ENCODE results near the gene LDB2. TPM values are rescaled to one million over a fixed set of nuclear protein-coding genes. Genes with fewer than 3 reads are reported as not detected.

LDB2 gene
- total and polyA plus RNA-seq, 4 donors: 41.7 to 88.2 (median 61.9) TPM

DNA sequence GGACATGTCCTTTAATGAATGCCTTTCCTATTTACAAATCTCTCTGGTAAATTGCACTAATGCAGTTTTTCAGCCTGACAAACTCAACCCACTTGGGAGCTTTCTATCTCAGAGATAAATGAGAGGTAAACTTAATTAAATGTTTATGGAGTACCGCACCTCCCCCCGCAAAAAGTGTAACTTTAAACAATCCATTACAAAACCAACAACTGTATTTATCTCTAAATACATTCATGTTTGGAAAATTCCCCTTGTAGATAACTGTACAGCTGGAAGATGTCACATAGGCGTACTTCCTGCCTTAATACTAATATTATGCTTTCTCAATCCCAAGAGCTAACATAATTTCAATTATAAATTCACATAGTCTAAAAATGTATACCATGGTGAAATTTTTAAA, 215.5 kb downstream of the LDB2 start:
- no peak overlapping the region for H3K4me3 ChIP-seq (ENCODE audit: low read depth, low read length)
- H3K27ac ChIP-seq (ENCODE audit: low read depth, low read length): no peak overlapping the region
- H3K4me1 ChIP-seq (ENCODE audit: control insufficient read depth, insufficient read depth, low read length): no peaks in the 10 kb centered on the region
- no CpG with 5 or more reads among the region's 3 CpGs for WGBS (ENCODE audit: insufficient coverage)
- no peaks in the 10 kb centered on the region for H3K9me3 ChIP-seq (ENCODE audit: control insufficient read depth, insufficient read depth, low read length)
- no peaks in the 10 kb centered on the region for H3K36me3 ChIP-seq (ENCODE audit: control insufficient read depth, insufficient read depth, low read length)
- DNase-seq (ENCODE audit: low read depth in 4 of 6, low spot score in 6 of 6): no peak
- H3K27me3 ChIP-seq (ENCODE audit: control insufficient read depth, insufficient read depth, low read length): no peaks in the 10 kb centered on the region

DNA sequence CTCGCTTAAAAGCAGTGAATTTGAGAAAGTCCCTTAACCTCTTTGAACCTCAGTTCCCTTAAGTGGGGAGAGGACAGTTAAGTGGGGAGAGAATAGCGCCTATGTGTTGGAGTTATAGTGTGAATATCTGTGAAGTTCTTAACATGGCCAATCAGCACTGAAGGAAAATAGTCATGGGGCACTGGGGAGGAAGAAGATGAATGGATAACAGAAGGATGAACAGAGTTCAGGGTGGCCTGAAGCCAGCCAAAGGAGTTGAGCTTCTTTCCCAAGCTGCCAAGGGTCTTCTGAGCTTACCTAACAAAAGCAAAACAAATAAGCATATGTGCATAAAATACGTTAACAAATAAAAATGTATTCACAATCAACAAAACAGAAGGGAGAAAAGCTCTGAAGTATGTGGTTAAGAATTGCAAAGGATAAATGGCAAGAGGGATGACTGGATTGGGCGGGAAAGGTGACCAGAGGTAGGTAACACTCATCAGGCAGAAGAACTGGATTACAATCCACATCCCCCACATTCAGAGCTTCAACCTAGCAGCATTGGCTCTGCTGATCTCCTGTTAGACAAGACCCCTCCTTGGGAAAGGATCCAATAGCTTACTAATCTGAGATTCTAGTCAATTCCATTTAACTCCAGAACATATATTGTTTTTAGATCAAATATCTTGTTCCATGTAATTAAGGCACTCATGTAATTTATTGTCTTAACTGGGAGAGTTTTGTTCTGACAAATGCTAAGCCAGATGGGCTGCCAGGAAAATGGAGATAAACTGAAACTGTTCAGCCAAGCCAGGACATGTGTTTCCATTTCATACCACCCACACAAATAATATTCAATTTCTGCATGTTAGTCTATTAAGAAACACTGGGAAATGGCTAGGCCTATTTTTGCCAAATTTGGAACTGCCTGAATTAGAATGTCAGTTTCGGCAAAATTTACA, 221.2 kb downstream of the LDB2 start:
- H3K9me3 ChIP-seq (ENCODE audit: control insufficient read depth, insufficient read depth, low read length): no peaks in the 10 kb centered on the region
- no peaks in the 10 kb centered on the region for H3K36me3 ChIP-seq (ENCODE audit: control insufficient read depth, insufficient read depth, low read length)
- no peak overlapping the region for H3K4me3 ChIP-seq (ENCODE audit: low read depth, low read length)
- DNase-seq (ENCODE audit: low read depth in 4 of 6, low spot score in 6 of 6): peak in 1 of 6 donors; percentile 81
- H3K27ac ChIP-seq (ENCODE audit: low read depth, low read length): no peak overlapping the region
- no peaks in the 10 kb centered on the region for H3K4me1 ChIP-seq (ENCODE audit: control insufficient read depth, insufficient read depth, low read length)
- no peaks in the 10 kb centered on the region for H3K27me3 ChIP-seq (ENCODE audit: control insufficient read depth, insufficient read depth, low read length)
- 96% methylated on average over 3 of the region's 5 CpGs for WGBS (ENCODE audit: insufficient coverage)

DNA sequence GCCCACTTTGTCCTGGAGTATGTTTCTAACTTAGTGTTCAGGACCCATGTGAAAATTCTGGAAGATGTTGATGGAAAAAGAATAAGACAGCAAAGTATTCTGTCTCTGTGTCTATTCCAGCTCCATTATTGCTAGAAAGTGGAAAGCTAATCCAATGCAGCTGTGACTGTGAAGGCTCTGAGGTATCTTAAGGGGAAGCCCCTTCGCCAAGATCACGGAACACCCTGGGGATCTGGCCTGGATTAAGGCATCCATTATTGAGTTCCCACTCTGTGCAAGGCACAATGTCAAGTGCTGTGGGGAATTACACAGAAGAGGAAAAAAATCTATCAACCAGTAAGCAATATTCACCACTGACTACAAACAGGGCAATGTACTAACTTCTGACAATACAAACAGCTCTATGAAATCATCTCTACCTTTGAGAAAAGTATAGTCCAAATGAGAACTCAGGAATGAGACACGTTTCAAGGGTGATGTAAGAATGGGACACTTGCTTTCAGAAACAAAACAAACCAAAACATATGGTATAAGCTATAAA, 222.1 kb downstream of the LDB2 start:
- Histone ChIP-seq H3K9me3 (ENCODE audit: control insufficient read depth, insufficient read depth, low read length) (no peaks in the 10 kb centered on the region), H3K4me1 (ENCODE audit: control insufficient read depth, insufficient read depth, low read length) (no peaks in the 10 kb centered on the region), H3K27me3 (ENCODE audit: control insufficient read depth, insufficient read depth, low read length) (no peaks in the 10 kb centered on the region), H3K36me3 (ENCODE audit: control insufficient read depth, insufficient read depth, low read length) (no peaks in the 10 kb centered on the region), H3K27ac (ENCODE audit: low read depth, low read length) (no peak overlapping the region), H3K4me3 (ENCODE audit: low read depth, low read length) (no peak overlapping the region)
- no peak for DNase-seq (ENCODE audit: low read depth in 4 of 6, low spot score in 6 of 6)
- WGBS (ENCODE audit: insufficient coverage): no CpG with 5 or more reads among the region's 3 CpGs

DNA sequence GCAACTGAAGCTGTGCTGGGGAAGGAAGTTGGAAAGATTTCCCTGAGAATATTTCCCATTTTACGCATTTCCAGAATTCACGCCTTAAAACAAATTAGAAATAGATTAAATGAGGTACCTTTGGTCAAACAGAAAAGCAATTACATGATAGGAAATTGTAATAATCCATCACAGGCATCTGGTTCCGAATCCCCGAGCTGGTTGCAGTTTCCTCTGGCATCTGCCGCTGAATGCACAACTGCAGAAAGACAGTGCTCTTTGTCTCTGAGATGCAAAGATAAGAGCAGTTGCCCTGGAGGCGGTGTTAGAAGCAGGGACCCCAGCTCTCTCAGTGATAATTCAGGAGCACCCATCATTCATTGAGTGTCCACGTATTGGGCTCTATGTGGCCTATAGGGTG, 224.4 kb downstream of the LDB2 start:
- Histone ChIP-seq H3K4me1 (ENCODE audit: control insufficient read depth, insufficient read depth, low read length) (no peaks in the 10 kb centered on the region), H3K9me3 (ENCODE audit: control insufficient read depth, insufficient read depth, low read length) (no peaks in the 10 kb centered on the region), H3K27ac (ENCODE audit: low read depth, low read length) (no peak overlapping the region), H3K27me3 (ENCODE audit: control insufficient read depth, insufficient read depth, low read length) (no peaks in the 10 kb centered on the region), H3K4me3 (ENCODE audit: low read depth, low read length) (no peak overlapping the region), H3K36me3 (ENCODE audit: control insufficient read depth, insufficient read depth, low read length) (no peaks in the 10 kb centered on the region)
- WGBS (ENCODE audit: insufficient coverage): 46% methylated on average over 4 of the region's 7 CpGs
- peak in 1 of 6 donors; percentile 91 for DNase-seq (ENCODE audit: low read depth in 4 of 6, low spot score in 6 of 6)

DNA sequence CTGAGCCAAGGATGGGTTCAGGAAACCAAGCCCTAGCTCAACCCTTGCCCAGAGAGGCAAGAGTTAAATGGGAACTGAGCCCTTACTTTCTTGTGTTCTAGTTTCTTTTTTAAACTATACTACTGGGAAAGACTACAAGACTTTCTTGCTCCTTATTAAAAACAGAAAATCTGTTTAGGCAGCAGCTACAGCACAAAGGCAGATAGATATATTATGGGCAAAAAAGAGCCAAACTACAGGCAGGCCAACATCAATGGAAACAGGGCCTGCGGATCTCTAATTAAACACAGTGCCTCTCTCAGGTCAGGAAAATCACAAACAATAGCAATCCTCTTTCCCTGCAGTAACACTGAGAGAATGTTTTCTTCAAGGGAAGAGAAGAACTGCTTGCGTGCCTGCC, 226.0 kb downstream of the LDB2 start:
- WGBS (ENCODE audit: insufficient coverage): 35% methylated on average over 2 of the region's 2 CpGs
- DNase-seq (ENCODE audit: low read depth in 4 of 6, low spot score in 6 of 6): peak in 2 of 6 donors; percentile 71 to 72
- Histone ChIP-seq H3K9me3 (ENCODE audit: control insufficient read depth, insufficient read depth, low read length) (no peaks in the 10 kb centered on the region), H3K27me3 (ENCODE audit: control insufficient read depth, insufficient read depth, low read length) (no peaks in the 10 kb centered on the region), H3K27ac (ENCODE audit: low read depth, low read length) (peak overlapping the region; percentile 29), H3K4me3 (ENCODE audit: low read depth, low read length) (no peak overlapping the region), H3K4me1 (ENCODE audit: control insufficient read depth, insufficient read depth, low read length) (no peaks in the 10 kb centered on the region), H3K36me3 (ENCODE audit: control insufficient read depth, insufficient read depth, low read length) (no peaks in the 10 kb centered on the region)

DNA sequence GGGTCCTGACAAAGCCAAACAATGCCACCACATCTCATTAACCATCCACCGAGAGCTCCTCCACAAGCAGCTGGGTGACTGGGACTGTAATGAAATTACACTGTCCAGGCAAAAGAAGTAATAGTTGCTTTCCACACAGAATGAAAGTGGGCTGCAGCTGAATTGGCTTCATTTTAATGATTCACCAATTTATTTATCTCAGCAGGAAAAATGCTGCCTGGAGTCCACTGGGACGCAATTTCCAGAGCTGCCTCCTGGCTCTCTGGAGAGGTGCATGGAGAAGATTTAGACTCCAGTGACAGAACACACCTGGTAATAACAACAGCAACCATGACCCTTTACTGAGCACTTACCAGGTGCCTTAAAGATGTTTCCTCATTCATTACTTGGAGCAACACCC, 226.7 kb downstream of the LDB2 start:
- no peak for DNase-seq (ENCODE audit: low read depth in 4 of 6, low spot score in 6 of 6)
- no peak overlapping the region for H3K4me3 ChIP-seq (ENCODE audit: low read depth, low read length)
- H3K27ac ChIP-seq (ENCODE audit: low read depth, low read length): peak overlapping the region; percentile 29
- no peaks in the 10 kb centered on the region for H3K27me3 ChIP-seq (ENCODE audit: control insufficient read depth, insufficient read depth, low read length)
- no peaks in the 10 kb centered on the region for H3K9me3 ChIP-seq (ENCODE audit: control insufficient read depth, insufficient read depth, low read length)
- H3K36me3 ChIP-seq (ENCODE audit: control insufficient read depth, insufficient read depth, low read length): no peaks in the 10 kb centered on the region
- H3K4me1 ChIP-seq (ENCODE audit: control insufficient read depth, insufficient read depth, low read length): no peaks in the 10 kb centered on the region
- WGBS (ENCODE audit: insufficient coverage): no CpG with 5 or more reads among the region's 2 CpGs

DNA sequence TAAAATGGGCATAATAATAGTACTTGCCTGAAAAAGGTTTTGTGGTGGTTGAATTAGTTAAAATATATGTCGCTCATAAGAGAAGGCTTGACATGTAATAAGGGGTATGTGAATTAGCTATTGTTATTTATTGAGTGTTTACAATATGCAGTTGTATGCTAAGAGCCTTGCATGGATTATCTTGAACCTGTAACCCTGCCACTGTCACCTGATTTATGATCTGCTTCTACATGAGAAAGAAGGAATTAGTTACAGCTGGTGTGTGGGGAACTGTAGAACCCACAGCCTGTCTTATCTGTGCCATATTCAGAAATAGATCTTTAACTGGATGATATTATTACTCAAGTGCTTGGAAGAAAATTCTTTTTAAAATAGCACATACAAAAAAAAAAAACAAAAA, 227.7 kb downstream of the LDB2 start:
- WGBS (ENCODE audit: insufficient coverage): 86% methylated on average over 1 of the region's 1 CpG
- H3K27ac ChIP-seq (ENCODE audit: low read depth, low read length): no peak overlapping the region
- no peak for DNase-seq (ENCODE audit: low read depth in 4 of 6, low spot score in 6 of 6)
- H3K4me1 ChIP-seq (ENCODE audit: control insufficient read depth, insufficient read depth, low read length): no peaks in the 10 kb centered on the region
- no peaks in the 10 kb centered on the region for H3K27me3 ChIP-seq (ENCODE audit: control insufficient read depth, insufficient read depth, low read length)
- no peaks in the 10 kb centered on the region for H3K36me3 ChIP-seq (ENCODE audit: control insufficient read depth, insufficient read depth, low read length)
- no peaks in the 10 kb centered on the region for H3K9me3 ChIP-seq (ENCODE audit: control insufficient read depth, insufficient read depth, low read length)
- no peak overlapping the region for H3K4me3 ChIP-seq (ENCODE audit: low read depth, low read length)

DNA sequence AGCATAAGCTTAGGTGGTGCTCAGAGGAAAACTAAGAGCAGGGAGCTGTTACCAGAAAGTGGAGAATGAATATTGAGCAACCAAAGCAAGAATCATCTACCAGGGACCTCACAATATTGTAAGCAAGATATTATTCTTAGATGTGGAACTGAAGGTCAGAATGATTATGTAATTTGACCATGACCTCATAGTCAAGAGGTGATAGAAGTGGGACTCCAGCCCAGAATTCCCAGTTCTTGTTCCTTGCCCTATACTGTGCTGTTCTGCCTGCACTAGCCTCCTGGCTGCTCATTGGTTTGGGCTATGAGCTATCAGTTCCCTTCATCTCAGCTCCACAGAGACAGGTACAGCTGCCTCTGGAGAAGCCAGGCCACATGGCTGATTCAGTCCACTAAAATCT, 229.4 kb downstream of the LDB2 start:
- Histone ChIP-seq H3K4me1 (ENCODE audit: control insufficient read depth, insufficient read depth, low read length) (no peaks in the 10 kb centered on the region), H3K36me3 (ENCODE audit: control insufficient read depth, insufficient read depth, low read length) (no peaks in the 10 kb centered on the region), H3K9me3 (ENCODE audit: control insufficient read depth, insufficient read depth, low read length) (no peaks in the 10 kb centered on the region), H3K27me3 (ENCODE audit: control insufficient read depth, insufficient read depth, low read length) (no peaks in the 10 kb centered on the region), H3K27ac (ENCODE audit: low read depth, low read length) (no peak overlapping the region), H3K4me3 (ENCODE audit: low read depth, low read length) (no peak overlapping the region)
- no peak for DNase-seq (ENCODE audit: low read depth in 4 of 6, low spot score in 6 of 6)

DNA sequence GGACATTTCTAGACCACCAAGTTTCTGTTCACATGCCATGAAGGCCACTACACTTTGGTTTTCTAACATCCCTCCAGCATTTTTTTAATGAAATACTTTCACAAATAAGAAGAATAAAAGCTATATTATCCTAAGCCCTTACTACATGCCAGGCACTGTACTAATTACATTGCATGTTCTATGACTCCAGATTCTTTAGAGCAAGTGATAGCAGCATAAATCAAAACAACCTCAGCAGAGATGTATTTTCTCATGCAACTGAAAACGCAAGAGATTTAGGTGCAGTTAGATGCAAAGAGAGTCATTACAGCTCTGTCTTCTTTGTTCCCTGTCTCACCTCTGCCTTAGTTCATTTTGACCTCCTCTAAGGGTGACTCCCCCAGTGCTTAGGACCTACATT, 230.0 kb downstream of the LDB2 start:
- H3K27me3 ChIP-seq (ENCODE audit: control insufficient read depth, insufficient read depth, low read length): no peaks in the 10 kb centered on the region
- no peak for DNase-seq (ENCODE audit: low read depth in 4 of 6, low spot score in 6 of 6)
- H3K4me3 ChIP-seq (ENCODE audit: low read depth, low read length): no peak overlapping the region
- H3K4me1 ChIP-seq (ENCODE audit: control insufficient read depth, insufficient read depth, low read length): no peaks in the 10 kb centered on the region
- H3K27ac ChIP-seq (ENCODE audit: low read depth, low read length): no peak overlapping the region
- no peaks in the 10 kb centered on the region for H3K36me3 ChIP-seq (ENCODE audit: control insufficient read depth, insufficient read depth, low read length)
- H3K9me3 ChIP-seq (ENCODE audit: control insufficient read depth, insufficient read depth, low read length): no peaks in the 10 kb centered on the region
- 60% methylated on average over 1 of the region's 1 CpG for WGBS (ENCODE audit: insufficient coverage)

DNA sequence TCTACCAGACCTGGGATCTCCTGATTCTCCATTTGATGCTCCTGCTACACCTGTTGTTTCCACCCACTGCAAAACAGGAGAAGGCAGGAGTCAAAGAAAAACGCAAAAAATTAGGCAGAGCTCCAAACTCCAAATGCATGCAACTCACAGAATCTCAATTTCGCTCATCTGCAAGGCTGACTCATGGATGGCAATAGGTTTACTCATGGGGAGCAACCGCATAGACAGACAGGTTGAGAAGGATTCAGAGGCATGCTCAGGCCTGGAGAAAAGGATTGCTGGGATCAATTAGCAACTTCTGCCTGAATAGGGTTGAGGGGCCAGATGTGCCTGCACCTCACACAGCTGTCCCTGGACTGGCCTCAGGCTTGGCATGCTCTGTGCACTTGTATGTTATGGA, 231.0 kb downstream of the LDB2 start:
- Histone ChIP-seq H3K27ac (ENCODE audit: low read depth, low read length) (no peak overlapping the region), H3K9me3 (ENCODE audit: control insufficient read depth, insufficient read depth, low read length) (no peaks in the 10 kb centered on the region), H3K27me3 (ENCODE audit: control insufficient read depth, insufficient read depth, low read length) (no peaks in the 10 kb centered on the region), H3K4me3 (ENCODE audit: low read depth, low read length) (no peak overlapping the region), H3K4me1 (ENCODE audit: control insufficient read depth, insufficient read depth, low read length) (no peaks in the 10 kb centered on the region), H3K36me3 (ENCODE audit: control insufficient read depth, insufficient read depth, low read length) (no peaks in the 10 kb centered on the region)
- DNase-seq (ENCODE audit: low read depth in 4 of 6, low spot score in 6 of 6): no peak
- WGBS (ENCODE audit: insufficient coverage): 100% methylated on average over 2 of the region's 3 CpGs
